NCI-H2171 (cell line): ENCODE data around the gene HAO1.
"Not testable (repeated sequence)": the region's sequence is repeated elsewhere in the genome, so short reads cannot be mapped to it uniquely, and the experiment has no call there.

Experiments used
- DNase-seq: peaks from one replicate; lab custom pipeline; 2025; lab: John Stamatoyannopoulos, UW

Gene HAO1

DNA sequence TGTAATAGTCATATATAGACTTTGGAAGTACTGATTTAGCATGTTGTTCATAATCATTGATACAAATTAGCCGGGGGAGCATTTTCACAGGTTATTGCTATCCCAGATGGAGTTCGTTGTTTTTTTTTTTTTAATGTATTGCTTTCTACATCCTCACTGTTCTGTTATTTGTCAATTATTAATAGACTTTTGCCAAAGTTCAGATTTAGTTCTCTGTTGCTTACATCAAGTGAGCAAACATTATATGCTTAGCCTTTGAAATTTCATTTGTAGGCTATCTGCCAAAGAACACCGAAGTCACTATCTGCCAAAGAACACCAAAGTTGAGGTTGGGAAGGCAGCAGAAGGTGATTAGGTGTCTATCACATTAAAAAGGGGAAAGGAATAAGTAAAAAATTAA, at the start of gene HAO1:
Gene HAO1, minus strand, starts transcription at position 118 of the 400 bp plus-strand sequence. Its CDS starts 36 bp downstream, at position 82.
- no peak for DNase-seq

DNA sequence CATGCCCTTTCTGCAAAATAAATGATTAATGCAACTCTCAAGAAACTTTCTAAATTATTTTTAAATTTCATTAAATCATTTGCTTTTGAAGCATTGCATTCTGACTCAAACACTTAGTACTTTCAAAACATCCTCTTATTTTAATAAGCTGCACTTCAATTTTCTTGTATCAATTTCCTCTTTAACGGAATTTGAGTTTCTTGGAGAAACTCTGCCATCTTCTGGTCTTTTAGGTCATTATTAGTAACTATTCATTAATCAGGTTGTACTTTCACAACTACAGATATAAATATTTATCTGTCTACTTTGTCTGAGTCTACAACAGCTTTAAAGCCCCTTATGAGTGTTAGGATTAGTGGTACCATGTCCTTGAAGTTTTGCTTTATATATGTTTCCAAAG, 49.1 kb upstream of the HAO1 start:
- no peak for DNase-seq

DNA sequence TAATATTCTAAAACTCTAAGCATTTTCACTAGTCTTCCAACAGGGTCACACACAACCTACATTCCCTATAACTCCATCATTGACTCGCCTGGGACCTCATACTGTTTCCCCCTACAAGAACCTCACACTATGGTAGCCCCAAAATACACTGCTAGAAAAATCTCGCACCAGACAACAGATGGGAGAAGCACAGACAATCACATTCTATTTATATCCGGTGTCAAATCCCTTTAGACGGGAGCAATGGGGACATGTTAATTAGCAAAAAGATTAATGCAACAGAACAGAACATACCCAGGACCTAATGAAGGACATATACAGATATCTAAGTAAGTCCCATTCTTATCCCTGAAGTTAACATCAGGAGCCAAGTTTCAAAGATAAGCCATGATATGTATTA, 45.7 kb upstream of the HAO1 start:
- DNase-seq: no peak

GRCh38 chr20:7984192-7984591, 43.9 kb upstream of the HAO1 start:
- no peak for DNase-seq

DNA sequence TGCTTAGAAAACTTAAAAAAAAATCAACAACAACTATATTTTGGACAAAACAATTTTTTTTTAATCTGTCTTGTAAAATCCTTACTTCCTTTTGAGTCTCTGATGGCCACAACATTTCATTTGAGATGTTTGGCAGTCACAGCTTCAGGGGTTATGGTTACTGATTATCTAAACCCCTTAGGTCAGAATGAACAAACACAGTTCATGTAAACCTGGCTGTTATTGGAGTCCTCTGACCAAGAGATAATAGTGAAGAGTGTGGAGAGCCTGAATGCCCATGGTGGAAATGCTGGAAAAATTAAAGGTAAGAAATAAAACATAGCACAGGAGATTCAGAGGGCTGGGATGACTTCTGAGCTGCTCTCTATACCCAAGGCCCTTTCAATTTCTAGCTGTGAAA, 41.1 kb upstream of the HAO1 start:
- DNase-seq: no peak

DNA sequence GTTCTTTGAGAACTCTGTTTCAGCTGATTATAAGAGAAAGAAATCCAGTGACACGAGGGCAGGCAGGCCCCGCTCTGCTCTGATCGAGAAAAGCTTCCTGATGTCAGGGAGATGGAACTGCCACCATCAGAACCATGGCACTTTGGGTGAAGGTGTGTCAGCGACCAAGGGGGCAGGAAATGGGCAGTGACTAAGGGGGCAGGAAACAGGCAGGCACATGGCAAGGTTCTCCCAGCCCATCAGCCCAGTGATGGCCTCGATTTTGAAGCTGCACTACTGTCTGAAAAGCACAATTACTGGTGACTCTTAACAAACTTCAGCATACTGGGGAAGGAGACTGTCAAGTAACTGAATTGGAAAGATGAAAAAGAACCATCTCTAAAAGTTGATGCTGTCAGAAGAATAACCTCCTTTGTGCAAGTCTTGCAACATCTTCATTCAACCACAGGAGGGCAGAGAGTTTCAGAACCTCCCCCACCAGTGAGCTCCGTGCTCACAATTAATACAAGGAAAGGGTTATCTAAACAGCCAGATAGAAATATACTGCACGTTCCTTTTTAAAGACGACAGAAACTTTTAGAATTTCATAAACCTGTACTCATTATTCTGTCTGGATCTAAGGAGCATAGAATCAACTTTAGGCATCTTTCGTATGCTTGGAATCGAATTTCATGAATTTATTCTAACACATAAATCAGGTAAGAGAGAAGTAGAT, 40.2 kb upstream of the HAO1 start:
- DNase-seq: no peak

- DNase-seq: no peak
Observed at GRCh38 chr20:7977709-7978108, 37.5 kb upstream of the HAO1 start.

- no peak for DNase-seq
Observed at GRCh38 chr20:7975851-7976414, 35.7 kb upstream of the HAO1 start.

GRCh38 chr20:7974785-7975435, 34.7 kb upstream of the HAO1 start:
- no peak for DNase-seq

GRCh38 chr20:7971536-7972280, 31.4 kb upstream of the HAO1 start:
- no peak for DNase-seq

- DNase-seq: no peak
Observed at GRCh38 chr20:7967199-7967844, 27.1 kb upstream of the HAO1 start.

GRCh38 chr20:7966176-7966575, 25.9 kb upstream of the HAO1 start:
- DNase-seq: no peak

DNA sequence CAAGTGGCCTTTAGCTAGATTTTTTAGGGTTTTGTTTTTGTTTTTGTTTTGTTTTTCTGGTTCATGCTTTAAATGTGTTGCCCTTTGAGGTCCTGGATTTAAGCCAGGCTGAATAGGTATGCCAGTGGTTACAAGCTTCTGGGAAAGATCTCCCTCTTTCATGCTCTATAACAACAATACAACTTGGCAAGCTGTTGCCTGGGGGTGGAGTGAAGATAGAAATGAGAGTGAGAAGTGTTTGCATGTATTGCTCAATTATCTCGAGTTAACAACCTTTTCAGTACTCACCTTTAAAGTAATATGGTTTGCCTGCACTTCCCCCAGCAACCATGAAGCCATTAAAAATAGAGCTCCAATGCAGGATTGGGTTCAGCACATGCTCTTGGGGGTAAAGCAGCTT, 19.2 kb upstream of the HAO1 start:
- DNase-seq: no peak

- not testable (repeated sequence) for DNase-seq
Observed at GRCh38 chr20:7956561-7956960, 16.3 kb upstream of the HAO1 start.

GRCh38 chr20:7950387-7950786, 10.1 kb upstream of the HAO1 start:
- DNase-seq: no peak

- no peak for DNase-seq
Observed at GRCh38 chr20:7943891-7944290, 3.6 kb upstream of the HAO1 start.

GRCh38 chr20:7939663-7940062, 595 bp downstream of the HAO1 start:
- no peak for DNase-seq

GRCh38 chr20:7938058-7938457, 2.2 kb downstream of the HAO1 start:
- DNase-seq: no peak

DNA sequence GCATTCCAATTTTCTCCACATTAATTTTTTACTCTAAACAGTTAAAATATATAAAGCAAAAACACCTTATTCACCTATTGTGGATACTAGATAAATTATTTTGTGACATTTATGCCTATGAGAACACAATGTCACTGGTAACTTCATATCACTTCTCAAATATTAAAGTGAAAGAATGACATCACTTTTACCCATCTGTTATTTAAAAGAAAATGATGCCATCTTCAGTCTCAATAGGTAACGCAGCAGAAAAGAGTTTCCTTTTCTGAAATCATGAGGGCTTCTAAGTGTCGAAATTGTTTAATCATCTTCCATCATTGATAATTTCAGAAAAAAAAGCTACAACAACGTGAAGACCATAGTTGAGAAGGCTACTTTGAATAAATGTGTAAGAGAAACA, 2.9 kb downstream of the HAO1 start:
- DNase-seq: no peak

GRCh38 chr20:7935027-7935551, 5.2 kb downstream of the HAO1 start:
- DNase-seq: no peak

DNA sequence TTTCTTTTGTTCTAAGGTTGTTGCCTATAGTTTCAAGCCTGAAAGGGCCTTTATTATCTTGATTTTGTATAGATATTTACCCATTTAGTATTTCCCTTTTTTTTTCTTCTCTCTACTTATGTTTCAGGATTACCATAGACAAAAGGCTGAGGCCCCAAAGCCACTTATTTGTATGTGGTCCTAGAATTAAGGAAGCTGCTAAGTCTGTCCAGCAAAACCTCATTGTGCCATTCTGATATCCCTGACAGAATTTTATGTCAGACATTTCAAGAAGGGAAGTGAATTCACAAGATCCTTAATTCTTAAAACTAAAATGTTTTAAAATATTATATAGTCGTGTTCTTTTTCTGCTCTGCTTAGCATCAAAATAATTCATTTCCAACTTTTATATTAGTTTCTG, 6.9 kb downstream of the HAO1 start:
- DNase-seq: no peak

DNA sequence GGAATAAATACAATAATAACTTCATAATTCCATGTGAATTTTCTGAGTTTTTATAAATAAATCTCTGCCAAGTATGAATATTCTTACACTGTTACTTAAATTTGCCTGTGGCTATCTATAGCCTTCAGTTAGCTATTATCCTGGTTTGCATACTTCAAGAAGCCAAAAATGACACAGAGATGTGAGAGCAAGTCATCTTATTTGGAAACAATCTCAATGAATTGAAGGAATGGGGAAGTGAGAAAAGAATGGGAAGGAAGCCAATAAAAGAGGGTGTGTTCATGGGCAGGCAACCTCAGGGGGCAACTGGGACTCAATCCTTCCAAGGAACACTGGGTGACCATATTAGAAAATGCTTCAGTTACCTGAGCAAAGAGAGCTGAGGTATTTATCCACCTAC, 9.9 kb downstream of the HAO1 start:
- no peak for DNase-seq
